Measurements from ENCODE around the gene DENND6B.
"Not testable (repeated sequence)": the region's sequence is repeated elsewhere in the genome, so short reads cannot be mapped to it uniquely, and the experiment has no call there.

The DENND6B gene

DNA sequence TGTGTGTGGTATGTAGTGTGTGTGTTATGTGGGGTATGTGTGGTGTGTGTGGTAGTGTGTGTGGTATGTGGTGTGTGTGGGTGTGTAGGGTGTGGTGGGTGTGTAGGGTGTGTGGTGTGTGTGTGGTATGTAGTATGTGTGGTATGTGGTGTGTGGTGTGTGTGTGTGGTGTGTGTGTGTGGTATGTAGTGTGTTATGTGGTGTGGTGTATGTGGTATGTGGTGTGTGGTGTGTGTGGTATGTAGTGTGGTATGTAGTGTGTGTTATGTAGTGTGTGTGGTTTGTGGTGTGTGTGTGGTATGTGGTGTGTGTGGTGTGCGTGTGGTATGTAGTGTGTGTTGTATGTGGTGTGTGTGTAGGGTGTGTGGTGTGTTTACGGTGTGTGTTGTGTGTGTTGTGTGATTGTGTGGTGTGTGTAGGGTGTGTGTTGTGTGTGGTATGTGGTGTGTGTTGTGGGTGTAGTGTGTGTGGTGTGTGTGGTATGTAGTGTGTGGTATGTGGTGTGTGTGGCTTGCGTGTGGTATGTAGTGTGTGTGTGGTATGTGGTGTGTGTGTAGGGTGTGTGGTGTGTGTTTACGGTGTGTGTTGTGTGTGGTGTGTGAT is 12.1 kb upstream of the DENND6B start:
- DNase-seq, result no peak

DNA sequence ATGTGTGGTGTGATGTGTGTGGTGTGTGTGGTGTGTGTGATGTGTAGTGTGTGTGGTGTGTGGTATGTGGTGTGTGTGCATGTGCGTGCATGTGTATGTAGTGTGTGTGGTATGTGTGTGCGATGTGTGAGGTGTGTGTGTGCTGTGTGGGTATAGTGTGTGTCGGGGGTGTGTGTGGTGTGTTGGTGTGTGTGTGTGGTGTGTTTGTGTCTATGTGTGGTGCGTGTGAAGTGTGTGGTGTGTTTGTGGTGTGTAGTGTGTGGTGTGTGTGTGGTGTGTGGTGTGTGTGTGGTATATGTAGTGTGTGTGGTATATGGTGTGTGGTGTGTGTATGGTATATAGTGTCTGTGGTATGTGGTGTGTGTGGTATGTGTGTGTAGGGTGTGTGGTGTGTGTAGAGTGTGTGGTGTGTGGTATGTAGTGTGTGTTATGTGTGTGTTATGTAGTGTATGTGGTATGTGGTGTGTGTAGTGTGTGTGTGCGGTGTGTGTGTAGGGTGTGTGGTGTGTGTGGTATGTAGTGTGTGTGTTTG is 11.3 kb upstream of the DENND6B start:
- no peak for DNase-seq

DNA sequence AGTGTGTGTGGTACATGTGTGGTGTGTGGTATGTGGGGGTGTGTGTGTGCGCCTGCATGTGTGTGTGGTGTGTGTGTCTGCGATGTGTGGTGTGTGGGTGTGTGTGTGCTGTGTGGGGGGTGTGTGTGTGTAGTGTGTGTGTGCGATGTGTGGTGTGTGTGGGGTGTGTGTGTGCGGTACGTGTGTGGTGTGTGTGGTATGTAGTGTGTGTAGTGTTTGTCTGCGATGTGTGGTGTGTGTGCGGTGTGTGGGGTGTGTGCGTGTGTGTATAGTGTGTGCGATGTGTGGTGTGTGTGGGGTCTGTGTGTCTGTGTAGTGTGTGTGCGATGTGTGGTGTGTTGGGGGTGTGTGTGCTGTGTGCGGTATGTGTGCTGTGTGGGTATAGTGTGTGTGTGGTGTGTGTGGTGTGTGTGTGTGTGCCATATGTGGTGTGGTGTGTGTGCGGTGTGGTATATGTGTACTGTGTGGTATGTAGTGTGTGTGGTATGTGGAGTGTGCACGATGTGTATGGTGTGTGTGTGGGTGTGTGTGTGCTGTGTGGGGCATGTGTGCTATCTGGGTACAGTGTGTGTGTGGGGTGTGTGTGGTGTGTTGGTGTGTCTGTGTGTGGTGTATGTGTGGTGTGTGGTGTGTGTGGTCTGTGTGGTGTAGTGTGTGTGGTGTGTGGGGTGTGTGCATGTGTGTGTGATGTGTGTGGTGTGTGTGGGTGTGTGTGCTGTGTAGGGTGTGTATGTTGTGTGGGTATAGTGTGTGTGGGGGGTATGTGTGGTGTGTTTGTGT is 10.6 kb upstream of the DENND6B start:
- no peak for DNase-seq

DNA sequence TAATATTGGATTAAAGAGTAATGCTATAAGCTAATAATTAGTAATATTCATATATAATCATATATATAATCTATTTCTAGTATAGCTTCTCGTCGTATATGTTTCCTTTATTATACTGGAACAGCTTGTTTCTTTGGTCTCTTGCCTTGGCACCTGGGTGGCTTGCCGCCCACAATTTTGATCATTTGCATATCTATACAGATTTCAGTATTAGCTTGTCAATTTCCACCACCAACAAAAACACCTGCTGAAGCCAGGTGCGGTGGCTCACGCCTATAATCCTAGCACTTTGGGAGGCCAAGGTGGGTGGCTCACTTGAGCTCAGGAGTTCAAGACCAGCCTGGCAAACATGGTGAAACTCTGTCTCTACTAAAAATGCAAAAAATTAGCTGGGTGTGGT is 7.6 kb upstream of the DENND6B start:
- not testable (repeated sequence) for DNase-seq

DNA sequence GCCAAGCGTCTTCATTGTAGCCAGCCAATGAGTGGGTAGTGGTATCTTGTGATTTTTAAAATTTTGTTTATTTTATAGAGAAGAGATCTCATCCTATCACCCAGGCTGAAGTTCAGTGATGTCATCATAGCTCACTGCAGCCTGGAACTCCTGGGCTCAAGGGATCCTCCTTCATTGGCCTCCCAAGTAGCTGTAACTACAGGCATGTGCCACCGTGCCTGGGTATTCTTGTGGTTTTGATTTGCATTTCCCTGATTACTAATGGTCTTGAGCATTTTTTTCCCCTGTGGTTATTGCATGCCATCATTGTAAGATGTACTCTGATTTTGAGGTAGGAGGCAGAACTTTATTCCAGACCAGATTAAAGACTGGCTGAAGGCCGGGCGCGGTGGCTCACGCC is 2.4 kb upstream of the DENND6B start:
- DNase-seq, result no peak

DNA sequence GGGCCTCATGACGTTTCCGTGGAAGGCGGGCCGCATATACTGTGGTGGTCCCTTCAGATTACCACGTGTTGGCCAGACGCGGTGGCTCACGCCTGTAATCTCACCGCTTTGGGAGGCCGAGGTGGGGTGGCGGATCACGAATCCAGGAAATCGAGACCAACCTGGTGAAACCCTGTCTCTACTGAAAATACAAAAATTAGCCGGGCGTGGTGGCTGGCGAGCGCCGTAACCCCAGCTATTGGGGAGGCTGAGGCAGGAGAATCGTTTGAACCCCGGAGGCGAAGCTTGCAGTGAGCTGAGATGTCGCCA is 853 bp upstream of the DENND6B start:
- no peak for DNase-seq

DNA sequence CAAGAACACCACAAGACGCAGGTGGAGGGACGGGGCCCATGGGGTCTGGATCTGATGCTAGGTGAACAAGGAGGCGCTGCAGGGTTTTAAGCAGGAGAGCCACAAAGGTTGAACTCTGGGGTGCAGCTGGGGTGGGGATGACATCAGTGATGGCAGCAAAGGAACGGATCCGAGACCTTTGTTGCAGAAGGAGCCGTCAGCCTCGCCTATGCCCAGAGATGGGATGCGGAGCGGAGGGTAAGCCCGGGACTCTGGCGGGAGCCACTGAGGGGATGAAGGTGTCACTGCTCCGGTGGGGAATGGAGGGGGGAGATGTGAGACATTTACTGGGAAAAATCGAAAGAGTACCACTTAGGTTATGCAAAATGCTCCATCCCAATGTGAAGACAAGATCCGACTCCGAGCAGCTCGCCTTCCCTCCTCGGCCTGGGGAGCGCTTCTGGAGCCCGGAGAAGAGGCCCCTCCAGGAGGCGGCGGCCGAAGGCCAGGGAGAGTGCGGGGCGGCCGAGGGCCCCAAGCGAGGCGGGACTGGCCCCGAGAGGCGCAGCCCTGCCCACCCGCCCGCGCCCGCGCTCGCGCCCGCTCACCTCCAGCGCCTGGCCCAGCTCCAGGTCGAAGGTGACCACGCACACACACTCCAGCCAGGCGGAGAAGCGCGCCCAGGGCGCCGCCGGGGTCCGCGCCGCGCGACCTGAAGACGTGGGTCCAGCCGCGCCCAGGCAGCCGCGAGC is 422 bp downstream of the DENND6B start:
- no peak for DNase-seq

DNA sequence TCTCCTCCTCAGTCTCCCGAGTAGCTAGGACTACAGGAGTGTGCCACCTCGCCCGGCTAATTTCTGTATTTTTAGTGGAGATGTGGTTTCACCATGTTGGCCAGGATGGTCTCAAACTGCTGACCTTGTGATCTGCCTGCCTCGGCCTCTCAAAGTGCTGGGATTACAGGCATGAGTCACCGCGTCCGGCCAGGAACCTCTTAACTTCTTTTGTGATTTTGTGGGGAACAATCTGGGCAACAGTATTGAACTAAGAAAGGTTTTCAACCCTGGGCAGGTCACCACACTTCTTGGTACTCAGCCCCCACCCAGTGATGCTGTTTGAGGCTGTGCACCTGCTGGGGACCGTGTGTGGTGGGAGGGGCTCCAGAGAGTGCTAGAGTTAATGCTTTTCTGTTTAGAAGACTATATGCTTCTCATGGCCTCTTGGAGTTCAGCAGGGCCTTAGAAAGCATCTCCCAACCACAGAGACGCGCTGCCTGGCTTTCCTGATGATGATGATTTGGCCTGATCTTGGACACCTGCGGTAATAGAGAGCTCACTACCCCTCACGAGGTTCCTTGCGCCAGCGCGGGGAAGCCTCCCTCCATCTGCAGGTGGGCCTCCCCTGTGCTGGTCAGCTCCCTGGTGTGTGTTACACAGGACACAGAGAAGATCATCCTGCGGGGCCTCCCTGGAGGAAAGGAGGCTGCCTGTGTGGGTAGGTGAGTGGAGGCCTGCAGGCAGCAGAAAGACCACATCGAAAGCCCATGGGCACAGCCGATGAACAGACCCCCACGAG is 1.2 kb downstream of the DENND6B start:
- no peak for DNase-seq

DNA sequence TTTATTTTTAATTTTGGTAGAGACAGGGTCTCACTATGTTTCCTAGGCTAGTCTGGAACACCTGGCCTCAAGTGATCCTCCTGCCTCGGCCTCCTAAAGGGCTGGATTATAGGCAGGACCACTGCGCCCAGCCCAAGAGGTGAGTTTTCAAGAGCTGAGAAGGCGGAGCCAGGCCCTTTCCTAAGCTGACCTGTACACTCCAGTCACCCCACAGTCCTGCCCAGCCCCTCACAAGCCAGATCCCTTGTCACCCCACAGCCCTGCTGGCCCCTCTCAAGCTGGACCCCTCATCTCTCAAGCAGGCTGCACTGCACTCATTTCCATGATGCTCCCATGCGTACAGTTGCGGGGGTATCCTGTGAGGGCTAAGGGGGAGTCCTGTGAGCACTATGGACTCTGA is 2.9 kb downstream of the DENND6B start:
- no peak for DNase-seq

DNA sequence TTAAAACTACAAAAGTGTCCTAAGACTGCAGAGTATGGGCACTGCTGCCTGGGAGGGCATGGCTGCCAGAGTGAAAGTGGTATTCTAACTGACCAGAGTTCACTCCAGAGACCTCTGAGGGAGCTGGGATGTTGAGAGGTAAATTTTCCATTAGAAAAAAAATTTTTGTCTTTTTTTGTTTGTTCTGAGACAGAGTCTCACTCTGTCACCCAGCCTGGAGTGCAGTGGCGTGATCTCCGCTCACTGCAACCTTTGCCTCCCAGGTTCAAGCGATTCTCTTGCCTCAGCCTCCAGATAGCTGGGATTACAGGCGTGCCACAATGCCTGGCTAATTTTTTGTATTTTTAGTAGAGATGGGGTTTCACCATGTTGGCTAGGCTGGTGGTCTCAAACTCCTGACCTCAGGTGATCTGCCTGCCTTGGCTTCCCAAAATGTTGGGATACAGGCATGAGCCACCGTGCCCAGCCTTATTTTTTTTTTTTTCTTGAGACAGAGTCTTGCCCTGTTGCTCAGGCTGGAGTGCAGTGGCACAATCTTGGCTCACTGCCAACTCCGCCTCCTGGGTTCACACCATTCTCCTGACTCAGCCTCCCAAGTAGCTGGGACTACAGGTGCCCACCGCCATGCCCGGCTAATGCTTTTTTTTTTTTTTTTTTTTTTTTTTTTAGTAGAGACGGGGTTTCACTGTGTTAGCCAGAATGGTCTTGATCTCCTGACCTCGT is 4.3 kb downstream of the DENND6B start:
- DNase-seq, result not testable (repeated sequence)

DNA sequence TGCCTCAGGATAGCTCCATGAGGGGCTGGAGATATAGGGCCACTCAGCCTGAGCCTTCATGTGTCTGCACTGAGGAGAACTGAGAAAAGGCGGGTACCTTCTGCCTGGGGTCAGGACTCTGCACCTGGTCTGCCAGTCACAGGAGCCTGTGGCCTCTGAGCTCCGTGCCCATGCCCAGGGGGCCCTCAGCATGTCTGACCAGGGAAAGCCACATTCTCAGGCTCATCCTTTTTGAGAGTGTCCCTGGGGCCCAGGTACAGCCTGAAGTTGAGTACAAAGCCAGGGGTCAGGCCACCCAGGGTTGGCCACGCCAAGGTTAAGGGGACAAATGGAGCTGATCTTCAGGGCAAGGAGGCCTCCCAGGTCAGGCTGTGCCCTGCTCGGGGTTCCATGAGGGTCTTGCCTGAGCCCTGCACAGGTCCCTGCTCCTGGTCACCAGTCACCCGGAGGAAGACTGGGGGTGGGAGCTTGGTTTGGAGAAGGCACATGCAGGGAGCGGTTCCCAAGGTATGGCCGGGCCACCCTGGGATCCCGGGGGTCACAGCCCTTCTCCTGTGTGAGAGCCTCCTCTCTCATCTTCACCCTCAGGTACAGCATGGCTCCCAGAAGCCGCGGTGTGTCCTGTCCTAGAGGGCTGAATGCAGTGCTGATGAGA is 6.0 kb downstream of the DENND6B start:
- no peak for DNase-seq

DNA sequence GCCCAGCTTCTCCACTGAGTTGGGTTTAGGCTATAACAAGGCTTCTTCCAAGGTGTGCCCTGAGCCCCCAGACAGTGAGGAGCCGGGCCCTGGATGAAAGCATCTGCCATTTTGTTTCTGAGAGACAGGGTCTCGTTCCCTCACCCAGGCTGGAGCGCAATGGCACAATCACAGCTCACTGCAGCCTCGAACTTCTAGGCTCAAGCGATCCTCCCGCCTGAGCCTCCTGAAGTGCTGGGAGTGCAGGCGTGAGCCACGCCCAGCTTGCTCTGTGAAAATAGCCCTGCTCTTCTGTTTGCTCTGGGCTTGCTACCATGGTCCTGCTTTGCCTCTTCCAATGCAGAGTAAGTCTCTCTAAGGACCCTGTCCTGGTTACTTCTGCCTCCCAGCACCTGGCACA is 6.7 kb downstream of the DENND6B start:
- DNase-seq, result no peak

DNA sequence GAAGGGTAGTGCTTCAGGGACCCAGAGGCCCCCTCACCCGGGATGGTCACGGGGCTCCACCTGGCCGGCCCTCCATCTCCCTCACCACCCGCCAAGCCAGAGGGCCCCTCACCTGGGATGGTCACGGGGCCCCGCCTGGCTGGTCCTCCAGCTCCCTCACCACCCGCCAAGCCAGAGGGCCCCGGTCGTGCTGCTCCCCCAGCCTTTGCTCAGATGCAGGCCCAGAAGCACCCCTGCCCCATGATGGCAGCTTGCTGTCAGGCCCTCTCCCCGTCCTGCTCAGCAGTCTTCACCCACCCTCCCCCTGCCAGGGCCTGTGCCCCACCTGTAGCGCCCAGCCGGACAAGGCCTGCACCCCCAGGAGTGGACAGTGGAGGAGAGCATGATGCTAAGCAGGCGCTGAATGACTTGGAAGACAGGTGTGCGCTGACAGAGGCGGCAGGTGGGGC is 7.3 kb downstream of the DENND6B start:
- no peak for DNase-seq

DNA sequence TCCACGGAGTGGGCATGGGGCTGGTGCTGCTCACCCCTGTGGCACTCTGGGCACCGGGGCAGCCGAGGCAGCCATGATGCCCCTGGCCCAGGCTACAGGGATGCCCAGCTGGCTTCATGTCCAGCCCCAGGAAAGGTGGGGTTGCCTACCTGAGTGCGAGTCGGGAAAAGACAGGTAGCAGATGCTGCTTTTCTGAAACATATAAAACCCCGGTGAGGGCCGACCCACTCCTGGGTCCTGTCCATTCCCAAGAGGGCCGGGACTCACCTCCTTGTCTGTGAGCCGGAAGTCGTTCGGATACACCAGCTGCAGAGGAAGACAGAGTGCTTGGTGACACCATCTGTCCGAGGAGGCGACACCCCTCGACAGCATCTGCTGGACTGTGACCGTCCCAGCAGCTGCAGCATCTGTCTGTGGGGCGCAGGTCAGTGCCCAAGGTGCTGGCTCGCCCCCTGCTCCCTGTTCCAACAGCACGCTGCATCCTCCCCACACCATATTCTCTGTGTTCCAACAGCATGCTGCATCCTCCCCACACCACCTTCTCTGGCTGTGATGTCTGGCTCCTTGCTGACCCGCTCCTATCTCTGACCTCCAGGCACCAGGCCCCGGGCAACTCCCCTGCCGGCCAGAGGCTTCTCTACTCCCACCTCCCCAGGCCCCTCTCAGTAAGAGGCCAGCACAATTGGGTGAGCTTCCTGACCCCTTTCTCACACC is 8.0 kb downstream of the DENND6B start:
- no peak for DNase-seq

DNA sequence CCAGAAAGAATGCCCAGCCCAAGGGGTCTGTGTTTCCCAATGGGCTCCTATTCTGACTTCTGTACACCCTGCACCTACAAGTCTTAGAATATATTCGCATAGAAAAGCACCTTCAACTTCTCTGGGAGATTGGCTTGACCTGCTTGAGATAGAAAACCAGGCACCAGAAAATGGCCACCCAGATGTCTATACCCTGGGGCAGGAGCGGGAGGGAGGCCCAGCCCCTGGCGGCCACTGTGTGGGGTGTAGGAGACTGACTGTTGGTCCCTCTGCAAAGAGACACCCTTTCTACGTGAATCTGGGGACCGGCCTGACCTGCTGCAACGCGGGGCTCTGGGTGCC is 8.5 kb downstream of the DENND6B start:
- DNase-seq, result no peak

DNA sequence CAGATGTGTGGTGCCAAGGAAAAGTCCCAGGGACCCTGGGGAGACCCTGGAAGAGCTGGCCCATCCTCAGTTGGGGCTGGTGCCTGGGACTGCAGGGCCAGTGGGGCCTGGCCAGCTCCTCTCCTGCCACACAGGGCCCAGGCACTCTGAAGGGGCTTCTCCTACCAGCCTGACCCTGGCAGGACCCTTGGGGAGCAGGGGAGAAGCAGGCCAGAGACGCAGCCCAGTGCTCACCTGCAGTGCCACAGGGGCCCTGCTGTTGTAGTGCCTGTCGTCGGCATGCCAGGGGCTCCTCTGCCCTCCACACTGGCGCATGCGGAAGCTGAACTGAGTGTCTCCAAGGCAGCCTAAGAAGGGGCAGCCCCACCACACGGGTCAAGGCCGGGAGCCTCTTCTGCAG is 9.1 kb downstream of the DENND6B start:
- no peak for DNase-seq

DNA sequence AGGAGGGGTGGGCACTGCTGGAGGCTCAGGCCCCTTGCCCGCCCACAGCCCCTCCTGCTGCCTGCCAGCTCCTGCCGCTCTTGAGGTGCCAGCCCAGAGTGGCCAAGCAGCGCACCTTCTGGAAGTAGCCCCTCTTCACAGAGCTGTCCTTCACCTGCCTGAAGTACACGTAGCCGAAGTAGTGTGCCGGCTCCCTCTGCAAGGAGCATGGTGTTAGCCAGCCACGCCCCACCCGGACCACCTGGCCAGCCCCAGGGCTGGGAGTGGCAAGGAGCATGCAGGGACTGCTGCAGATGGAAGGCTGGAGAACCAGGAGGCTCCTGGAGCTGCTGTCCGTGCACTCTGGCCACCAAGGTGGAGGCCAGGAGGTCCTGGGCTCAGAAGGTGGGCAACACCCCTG is 9.6 kb downstream of the DENND6B start:
- DNase-seq, result no peak

DNA sequence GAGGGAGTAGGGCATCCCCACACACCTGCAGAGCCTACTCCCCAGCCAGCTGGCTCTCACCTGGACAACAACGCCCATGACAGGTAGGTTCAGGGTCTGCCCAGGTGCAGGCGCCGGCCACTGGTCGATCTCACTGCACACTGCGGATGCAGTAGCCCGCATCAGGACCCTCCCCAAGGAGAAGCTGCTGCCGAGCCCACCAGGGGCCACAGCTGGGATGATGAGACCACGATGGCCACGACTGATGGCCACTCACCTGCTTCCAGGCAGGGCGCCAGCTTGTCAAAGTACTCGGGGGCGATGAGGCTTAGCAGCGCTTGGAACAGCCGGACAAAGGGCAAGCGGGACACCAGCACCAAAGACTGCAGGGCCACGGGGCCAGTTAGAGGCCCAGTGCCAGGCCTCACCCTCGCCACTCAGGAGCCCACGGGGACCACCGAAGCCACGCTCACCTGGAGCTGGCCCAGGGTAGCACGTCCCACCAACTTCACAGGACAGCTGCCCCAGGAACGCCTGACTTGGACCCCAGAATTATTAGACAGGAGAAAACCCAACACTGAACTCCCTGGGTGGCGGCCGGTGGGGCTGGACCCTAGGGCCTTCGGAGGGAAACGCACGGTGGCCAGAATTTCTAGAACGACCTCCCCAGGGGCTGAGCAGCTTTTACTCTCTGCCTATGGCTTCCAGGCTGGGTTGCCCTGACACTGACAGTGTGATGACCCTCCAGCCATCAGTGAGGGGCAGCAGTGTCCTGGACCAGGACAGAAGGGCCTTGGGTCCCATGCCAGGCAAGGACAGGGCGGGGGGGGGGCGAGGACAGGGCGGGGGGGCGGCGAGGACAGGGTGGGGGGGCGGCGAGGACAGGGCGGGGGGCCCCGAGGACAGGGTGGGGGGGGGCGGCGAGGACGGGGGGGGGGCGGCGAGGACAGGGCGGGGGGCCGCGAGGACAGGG is 10.4 kb downstream of the DENND6B start:
- DNase-seq, result no peak

DNA sequence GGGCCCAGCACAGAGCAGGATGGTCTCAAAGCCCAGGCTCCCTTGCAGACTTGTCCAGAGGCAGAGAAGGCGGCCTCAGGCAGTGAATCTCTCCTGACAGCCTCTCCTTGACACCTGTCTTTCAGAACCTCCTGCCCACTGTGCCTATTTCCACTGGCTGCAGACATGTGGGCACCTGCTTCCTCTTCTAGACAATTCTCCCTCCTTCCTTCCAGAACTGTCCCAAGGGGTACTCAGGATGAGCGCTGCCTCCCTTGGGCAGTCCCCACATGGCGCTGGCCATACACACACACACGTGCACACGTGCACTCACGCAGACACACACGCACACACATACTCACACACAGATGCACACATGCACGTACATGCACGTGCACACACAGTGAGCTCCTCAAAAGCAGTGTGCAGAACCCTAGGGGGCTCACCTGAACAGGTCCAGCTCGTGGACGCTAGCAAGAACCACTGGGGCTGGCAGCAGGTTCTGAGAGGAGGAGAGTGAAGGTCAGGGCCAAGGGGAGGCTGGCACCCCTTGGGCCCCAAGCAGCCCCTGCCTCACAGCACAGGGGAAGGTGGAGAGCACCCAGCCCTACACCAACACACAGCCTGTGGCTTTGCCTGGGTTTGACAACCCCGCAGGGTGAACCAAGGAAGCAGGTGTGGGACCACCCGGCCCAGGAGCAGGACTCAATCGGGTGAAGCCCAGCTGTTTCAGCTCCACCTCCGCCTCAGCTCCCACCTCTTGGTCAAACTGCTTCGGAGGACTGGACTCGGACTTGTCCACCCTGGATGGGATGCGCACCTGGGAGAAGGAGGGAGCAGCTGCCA is 11.3 kb downstream of the DENND6B start:
- DNase-seq, result no peak
